VCaP (cell line): ENCODE measurements around the gene ARVCF.

Experiments
- H3K27ac ChIP-seq: fragments of 450-650 bp; 2 replicates; pipeline ENCODE4 v1.5.1; 2017
- CTCF ChIP-seq: fragments of 450-650 bp; conservative IDR thresholded peaks from 2 replicates; pipeline ENCODE4 v1.5.1; 2017; ENCODE audit warnings: mild to moderate bottlenecking, moderate library complexity

The ARVCF gene

GRCh38 chr22:20003304-20003703 is 13.3 kb downstream of the ARVCF start:
- H3K27ac ChIP-seq: peak overlapping the region; percentile 91
- TF ChIP-seq CTCF: no peak

- TF ChIP-seq CTCF: no peak
- H3K27ac ChIP-seq: peak overlapping the region; percentile 91
Measured at GRCh38 chr22:20002636-20003035, 14.0 kb downstream of the ARVCF start.

GRCh38 chr22:20002128-20002527 is 14.5 kb downstream of the ARVCF start:
- no peak for TF ChIP-seq CTCF
- H3K27ac ChIP-seq: peak overlapping the region; percentile 91

GRCh38 chr22:20001082-20001638 is 15.5 kb downstream of the ARVCF start:
- TF ChIP-seq CTCF: no peak
- H3K27ac ChIP-seq: peak overlapping the region; percentile 91

- H3K27ac ChIP-seq: peak overlapping the region; percentile 91
- no peak for TF ChIP-seq CTCF
Measured at GRCh38 chr22:20000246-20001081, 16.2 kb downstream of the ARVCF start.

GRCh38 chr22:19998991-19999820 is 17.4 kb downstream of the ARVCF start:
- TF ChIP-seq CTCF: no peak

More at GRCh38 chr22:19998991-19999820, 17.4 kb downstream of the ARVCF start:
- peak overlapping the region; percentile 91; the same call in 1 of the 2 replicates for H3K27ac ChIP-seq
